Measurements from ENCODE around the gene CDH18. TPM values are rescaled to one million over a fixed set of nuclear protein-coding genes. Genes with fewer than 3 reads are reported as not detected.

CDH18 gene
- polyA plus RNA-seq, 1 donor from 2014 or later: 5.6 TPM

DNA sequence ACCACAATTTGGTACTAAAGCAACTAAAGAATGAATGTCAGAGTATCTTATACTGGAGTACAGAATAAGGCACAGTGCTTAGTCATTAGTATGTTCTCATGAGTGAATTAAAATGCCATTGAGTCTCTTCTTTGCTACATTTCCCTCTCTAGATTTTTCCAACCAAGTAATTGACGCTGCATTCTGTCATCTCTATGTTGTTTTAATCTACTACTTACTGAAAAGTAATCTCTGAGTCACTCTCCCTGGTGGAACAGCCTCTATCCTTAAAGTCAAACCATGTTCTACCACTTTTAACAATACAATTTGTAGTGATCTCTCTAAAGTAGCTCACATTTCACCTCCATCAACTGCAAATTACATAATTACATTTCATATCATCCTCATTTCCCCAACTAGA is 495.1 kb downstream of the CDH18 start:
- H3K9ac ChIP-seq (ENCODE audit: low read length): no peak overlapping the region
- H3K9me3 ChIP-seq (ENCODE audit: low read length): no peaks in the 10 kb centered on the region
- H3K27me3 ChIP-seq (ENCODE audit: insufficient read depth, low read depth, low read length): no peaks in the 10 kb centered on the region
- TF ChIP-seq EZH2 (IDR thresholded peaks at IDR 0.05; ENCODE audit: borderline replicate concordance, insufficient read depth, low read length, poor library complexity, severe bottlenecking) (no peak), POLR2AphosphoS5 (IDR thresholded peaks at IDR 0.05) (no peak), RAD21 (conservative IDR thresholded peaks at IDR 0.05) (no peak), SMC3 (conservative IDR thresholded peaks at IDR 0.05; ENCODE audit: poor library complexity) (no peak), EP300 (conservative IDR thresholded peaks at IDR 0.05; ENCODE audit: poor library complexity, severe bottlenecking) (no peak), MXI1 (conservative IDR thresholded peaks at IDR 0.05; ENCODE audit: poor library complexity, severe bottlenecking) (no peak)
- TF ChIP-seq, protein P1, sequence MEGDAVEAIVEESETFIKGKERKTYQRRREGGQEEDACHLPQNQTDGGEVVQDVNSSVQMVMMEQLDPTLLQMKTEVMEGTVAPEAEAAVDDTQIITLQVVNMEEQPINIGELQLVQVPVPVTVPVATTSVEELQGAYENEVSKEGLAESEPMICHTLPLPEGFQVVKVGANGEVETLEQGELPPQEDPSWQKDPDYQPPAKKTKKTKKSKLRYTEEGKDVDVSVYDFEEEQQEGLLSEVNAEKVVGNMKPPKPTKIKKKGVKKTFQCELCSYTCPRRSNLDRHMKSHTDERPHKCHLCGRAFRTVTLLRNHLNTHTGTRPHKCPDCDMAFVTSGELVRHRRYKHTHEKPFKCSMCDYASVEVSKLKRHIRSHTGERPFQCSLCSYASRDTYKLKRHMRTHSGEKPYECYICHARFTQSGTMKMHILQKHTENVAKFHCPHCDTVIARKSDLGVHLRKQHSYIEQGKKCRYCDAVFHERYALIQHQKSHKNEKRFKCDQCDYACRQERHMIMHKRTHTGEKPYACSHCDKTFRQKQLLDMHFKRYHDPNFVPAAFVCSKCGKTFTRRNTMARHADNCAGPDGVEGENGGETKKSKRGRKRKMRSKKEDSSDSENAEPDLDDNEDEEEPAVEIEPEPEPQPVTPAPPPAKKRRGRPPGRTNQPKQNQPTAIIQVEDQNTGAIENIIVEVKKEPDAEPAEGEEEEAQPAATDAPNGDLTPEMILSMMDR (IDR thresholded peaks at IDR 0.05; ENCODE audit: poor library complexity, severe bottlenecking): no peak
- TF ChIP-seq, protein P2, sequence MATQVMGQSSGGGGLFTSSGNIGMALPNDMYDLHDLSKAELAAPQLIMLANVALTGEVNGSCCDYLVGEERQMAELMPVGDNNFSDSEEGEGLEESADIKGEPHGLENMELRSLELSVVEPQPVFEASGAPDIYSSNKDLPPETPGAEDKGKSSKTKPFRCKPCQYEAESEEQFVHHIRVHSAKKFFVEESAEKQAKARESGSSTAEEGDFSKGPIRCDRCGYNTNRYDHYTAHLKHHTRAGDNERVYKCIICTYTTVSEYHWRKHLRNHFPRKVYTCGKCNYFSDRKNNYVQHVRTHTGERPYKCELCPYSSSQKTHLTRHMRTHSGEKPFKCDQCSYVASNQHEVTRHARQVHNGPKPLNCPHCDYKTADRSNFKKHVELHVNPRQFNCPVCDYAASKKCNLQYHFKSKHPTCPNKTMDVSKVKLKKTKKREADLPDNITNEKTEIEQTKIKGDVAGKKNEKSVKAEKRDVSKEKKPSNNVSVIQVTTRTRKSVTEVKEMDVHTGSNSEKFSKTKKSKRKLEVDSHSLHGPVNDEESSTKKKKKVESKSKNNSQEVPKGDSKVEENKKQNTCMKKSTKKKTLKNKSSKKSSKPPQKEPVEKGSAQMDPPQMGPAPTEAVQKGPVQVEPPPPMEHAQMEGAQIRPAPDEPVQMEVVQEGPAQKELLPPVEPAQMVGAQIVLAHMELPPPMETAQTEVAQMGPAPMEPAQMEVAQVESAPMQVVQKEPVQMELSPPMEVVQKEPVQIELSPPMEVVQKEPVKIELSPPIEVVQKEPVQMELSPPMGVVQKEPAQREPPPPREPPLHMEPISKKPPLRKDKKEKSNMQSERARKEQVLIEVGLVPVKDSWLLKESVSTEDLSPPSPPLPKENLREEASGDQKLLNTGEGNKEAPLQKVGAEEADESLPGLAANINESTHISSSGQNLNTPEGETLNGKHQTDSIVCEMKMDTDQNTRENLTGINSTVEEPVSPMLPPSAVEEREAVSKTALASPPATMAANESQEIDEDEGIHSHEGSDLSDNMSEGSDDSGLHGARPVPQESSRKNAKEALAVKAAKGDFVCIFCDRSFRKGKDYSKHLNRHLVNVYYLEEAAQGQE (IDR thresholded peaks at IDR 0.05; ENCODE audit: borderline replicate concordance): no peak
- H3K27ac ChIP-seq (ENCODE audit: low read length): no peak overlapping the region
- no peak overlapping the region for H3K4me2 ChIP-seq (ENCODE audit: low read length)
- no peak overlapping the region for H2AFZ ChIP-seq (ENCODE audit: low read depth, low read length)
- no peaks in the 10 kb centered on the region for H3K9me2 ChIP-seq (ENCODE audit: insufficient read depth, low read length)
- no peaks in the 10 kb centered on the region for H4K20me1 ChIP-seq (ENCODE audit: insufficient read depth)
- H3K4me3 ChIP-seq (ENCODE audit: low read length): no peak overlapping the region
- no peaks in the 10 kb centered on the region for H3K36me3 ChIP-seq (ENCODE audit: insufficient read depth, low read length)
- H3F3A ChIP-seq (ENCODE audit: insufficient read depth, low read length, poor library complexity, severe bottlenecking): no peaks in the 10 kb centered on the region
- no peaks in the 10 kb centered on the region for H3K79me2 ChIP-seq (replicated peaks; ENCODE audit: insufficient read depth, low read length)

DNA sequence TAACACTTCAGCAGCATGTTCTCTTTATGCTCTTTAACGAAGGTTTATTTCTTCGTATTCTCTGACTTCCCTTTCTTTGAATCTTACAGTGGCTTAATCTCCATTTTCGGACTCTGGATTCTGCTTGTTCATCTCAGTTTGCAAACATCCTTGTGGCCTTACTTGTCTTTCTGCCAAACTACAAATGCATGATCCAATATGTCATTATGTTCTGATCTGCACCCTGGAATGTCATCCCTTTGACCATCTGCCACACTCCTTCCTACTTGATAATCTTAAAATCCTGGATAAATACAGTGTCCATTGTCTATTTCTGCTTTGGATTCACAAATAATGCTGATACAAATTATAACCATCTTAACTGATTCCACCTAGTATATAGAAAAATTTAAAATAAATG is 499.2 kb downstream of the CDH18 start:
- Histone ChIP-seq H3K9me2 (ENCODE audit: insufficient read depth, low read length) (no peaks in the 10 kb centered on the region), H2AFZ (ENCODE audit: low read depth, low read length) (no peak overlapping the region), H3K36me3 (ENCODE audit: insufficient read depth, low read length) (no peaks in the 10 kb centered on the region), H3K27me3 (ENCODE audit: insufficient read depth, low read depth, low read length) (no peaks in the 10 kb centered on the region), H3K9me3 (ENCODE audit: low read length) (no peaks in the 10 kb centered on the region), H3K79me2 (replicated peaks; ENCODE audit: insufficient read depth, low read length) (no peaks in the 10 kb centered on the region), H3K9ac (ENCODE audit: low read length) (no peak overlapping the region), H3K4me3 (ENCODE audit: low read length) (no peak overlapping the region), H3K27ac (ENCODE audit: low read length) (no peak overlapping the region), H4K20me1 (ENCODE audit: insufficient read depth) (no peaks in the 10 kb centered on the region), H3K4me2 (ENCODE audit: low read length) (no peak overlapping the region), H3F3A (ENCODE audit: insufficient read depth, low read length, poor library complexity, severe bottlenecking) (no peaks in the 10 kb centered on the region)
- no peak for TF ChIP-seq TAF1 (IDR thresholded peaks at IDR 0.05; ENCODE audit: low read depth)
- no peak for TF ChIP-seq MXI1 (conservative IDR thresholded peaks at IDR 0.05; ENCODE audit: poor library complexity, severe bottlenecking)
- TF ChIP-seq, protein P2 (IDR thresholded peaks at IDR 0.05; ENCODE audit: borderline replicate concordance): no peak
- TF ChIP-seq POLR2AphosphoS5 (IDR thresholded peaks at IDR 0.05): no peak
- TF ChIP-seq RAD21 (conservative IDR thresholded peaks at IDR 0.05): no peak
- no peak for TF ChIP-seq SMC3 (conservative IDR thresholded peaks at IDR 0.05; ENCODE audit: poor library complexity)
- no peak for TF ChIP-seq EZH2 (IDR thresholded peaks at IDR 0.05; ENCODE audit: borderline replicate concordance, insufficient read depth, low read length, poor library complexity, severe bottlenecking)
- TF ChIP-seq, protein P1 (IDR thresholded peaks at IDR 0.05; ENCODE audit: poor library complexity, severe bottlenecking): no peak
- no peak for TF ChIP-seq EP300 (conservative IDR thresholded peaks at IDR 0.05; ENCODE audit: poor library complexity, severe bottlenecking)

All from neural cell (in vitro differentiated cells).